K562 (cell line): ENCODE data around the gene RPL9. TPM values are rescaled to one million over a fixed set of nuclear protein-coding genes. Genes with fewer than 3 reads are reported as not detected.

Experiments used
- ATAC-seq: fragments of 200-7000 bp; cut with Tn5 transposase; 3 replicates; pipeline ENCODE4 v1.9.1; 2020; ENCODE audit warnings: moderate library complexity
- BruUV-seq: library from RNA; stranded (reverse); fragments of 400-500 nt; replicated peaks from 2 replicates; lab custom pipeline; 2021; lab: Mats Ljungman, UMichigan
- CTCF ChIA-PET: fragments of 300-600 bp; formaldehyde crosslinking; extraction: SDS; loops from one replicate; lab custom pipeline; 2021; ENCODE audit warnings: low intra/inter-chr PET ratio; lab: Yijun Ruan, JAX
- POLR2A ChIA-PET: fragments of 300-600, 350-650 bp; sonication (Branson Sonifier 250); formaldehyde crosslinking; extraction: SDS; loops from one replicate; lab custom pipeline; 2021; ENCODE audit warnings: antibody characterized with exemption, inconsistent platforms; lab: Yijun Ruan, JAX
- DNase-seq, 4 experiments: peaks; one replicate each; pipeline versions ENCODE4 v3.0.0 to v3.0.0-alpha.2; 2011 to 2018; ENCODE audit warnings: low spot score in 3 of 4, mixed read lengths in 3 of 4; ENCODE audit errors: extremely low read depth in 1 of 4
- FAIRE-seq: peaks from 2 replicates; lab custom pipeline; 2011; peaks lifted over from hg19 to GRCh38; lab: Jason Lieb, UNC
- H2AFZ ChIP-seq: 2 replicates; pipeline ENCODE4 v1.6.0; 2011; ENCODE audit warnings: low read depth, low read length, control low read depth, inconsistent platforms
- H3K27ac ChIP-seq: fragments of 200-600 bp; 3 replicates; pipeline ENCODE4 v1.8.0; 2011; ENCODE audit warnings: low read depth, mild to moderate bottlenecking, control low read depth, inconsistent platforms, low read length, moderate library complexity, mixed read lengths; ENCODE audit errors: extremely low read depth
- H3K27me3 ChIP-seq, 2 experiments: fragments of 300-600 bp in 1 of 2; 2 replicates in 1 of 2; 3 replicates in 1 of 2; pipeline versions ENCODE4 v1.6.0 to v1.8.0; 2011; ENCODE audit warnings: inconsistent platforms in 2 of 2, low read length in 2 of 2, mild to moderate bottlenecking in 1 of 2, mixed read lengths in 1 of 2, moderate library complexity in 1 of 2; ENCODE audit not compliant: control insufficient read depth in 2 of 2, insufficient read depth in 2 of 2
- H3K36me3 ChIP-seq: fragments of 300-600 bp; 3 replicates; pipeline ENCODE4 v1.8.0; 2011; ENCODE audit warnings: mild to moderate bottlenecking, low read length, inconsistent platforms; ENCODE audit not compliant: control insufficient read depth, insufficient read depth
- H3K4me1 ChIP-seq, 2 experiments: fragments of 200-600 bp in 1 of 2; replicated peaks in 1 of 2; 2 replicates in 1 of 2; 3 replicates in 1 of 2; pipeline versions ENCODE4 v1.5.1 to v1.8.0; 2011; ENCODE audit warnings: inconsistent platforms in 2 of 2, low read length in 2 of 2, mild to moderate bottlenecking in 1 of 2, mixed read lengths in 1 of 2, moderate library complexity in 1 of 2; ENCODE audit not compliant: control insufficient read depth in 2 of 2, insufficient read depth in 2 of 2
- H3K4me2 ChIP-seq: 2 replicates; pipeline ENCODE4 v1.6.1; 2011; ENCODE audit warnings: low read length, control low read depth, inconsistent platforms, mixed read lengths; ENCODE audit not compliant: insufficient read depth
- H3K4me3 ChIP-seq: fragments of 200-600 bp; sonication (generic), shearing (Covaris generic); 2 replicates; pipeline ENCODE4 v1.5.1; 2016; ENCODE audit warnings: control low read depth, inconsistent platforms
- H3K79me2 ChIP-seq: fragments of 200-600 bp; 3 replicates; pipeline ENCODE4 v1.8.0; 2011; ENCODE audit warnings: low read length, inconsistent platforms; ENCODE audit not compliant: control insufficient read depth, insufficient read depth
- H3K9ac ChIP-seq, 2 experiments: 2 replicates each; pipeline versions ENCODE4 v1.6.0 to v1.6.1; 2011; ENCODE audit warnings: low read depth in 2 of 2, low read length in 2 of 2, control low read depth in 1 of 2, inconsistent platforms in 1 of 2, mild to moderate bottlenecking in 1 of 2, mixed read lengths in 1 of 2; ENCODE audit not compliant: insufficient read depth in 1 of 2
- H3K9me1 ChIP-seq: one replicate; pipeline ENCODE4 v1.6.0; 2011; ENCODE audit warnings: inconsistent platforms, mild to moderate bottlenecking, low read length, moderate library complexity; ENCODE audit not compliant: control insufficient read depth, insufficient read depth
- H3K9me3 ChIP-seq: replicated peaks from 2 replicates; pipeline ENCODE4 v1.5.1; 2011; ENCODE audit warnings: low read depth, low read length, inconsistent platforms; ENCODE audit not compliant: control insufficient read depth, insufficient read depth
- H4K20me1 ChIP-seq: replicated peaks from 2 replicates; pipeline ENCODE4 v1.6.1; 2011; ENCODE audit warnings: low read length, inconsistent platforms, mixed read lengths; ENCODE audit not compliant: control insufficient read depth, insufficient read depth
- ADNP ChIP-seq: fragments of 200-800 bp; sonication (Bioruptor generic); IDR thresholded peaks from 2 replicates; pipeline ENCODE4 v1.6.1; 2016; ENCODE audit warnings: missing genetic modification characterization, missing compliant biosample characterization
- ATF7 ChIP-seq: fragments of 450-650 bp; IDR thresholded peaks from 2 replicates; pipeline ENCODE4 v1.7.1; 2014; ENCODE audit warnings: mild to moderate bottlenecking, moderate library complexity
- GTF2A2 ChIP-seq: IDR thresholded peaks from 2 replicates; pipeline ENCODE4 v1.6.1; 2016; ENCODE audit warnings: mild to moderate bottlenecking, missing genetic modification characterization, missing compliant biosample characterization
- MNT ChIP-seq, 2 experiments: fragments of 450-650 bp; conservative IDR thresholded peaks; 2 replicates each; pipeline ENCODE4 v1.6.1; 2017; ENCODE audit warnings: mild to moderate bottlenecking in 2 of 2, moderate library complexity in 2 of 2
- THRB ChIP-seq: fragments of 450-650 bp; formaldehyde crosslinking; conservative IDR thresholded peaks from 2 replicates; pipeline ENCODE4 v1.4.0; 2022; ENCODE audit warnings: mild to moderate bottlenecking, missing genetic modification characterization
- ZBTB9 ChIP-seq: fragments of 450-650 bp; formaldehyde crosslinking; IDR thresholded peaks from 2 replicates; pipeline ENCODE4 v1.4.0; 2020; ENCODE audit warnings: mild to moderate bottlenecking, moderate library complexity
- ZNF668 ChIP-seq: fragments of 250-450 bp; sonication (Bioruptor Pico); IDR thresholded peaks from 2 replicates; pipeline ENCODE4 v1.8.0; 2022; ENCODE audit warnings: mild to moderate bottlenecking, inconsistent platforms
- ZNF778 ChIP-seq: fragments of 450-650 bp; formaldehyde crosslinking; IDR thresholded peaks from 2 replicates; pipeline ENCODE4 v1.4.0; 2020; ENCODE audit warnings: mild to moderate bottlenecking, moderate library complexity
- WGBS: fragments of 100-300 bp; shearing (Covaris generic); methylation state at CpG from one replicate; pipeline ENCODE4 v1.1.6; 2016; ENCODE audit warnings: low coverage, mixed read lengths; ENCODE audit not compliant: insufficient coverage; ENCODE audit errors: missing lambda C conversion rate; 5-methylcytosine and 5-hydroxymethylcytosine counted together
- in situ Hi-C: fragments of 300-500 bp; cut with MboI; formaldehyde crosslinking; loops from 4 replicates; pipeline ENCODE4 v1.15.0; 2018; ENCODE audit warnings: inconsistent platforms, mixed read lengths
- intact Hi-C: fragments of 100-400 bp; cut with micrococcal nuclease; formaldehyde crosslinking; loops from 2 replicates; pipeline ENCODE4 v1.14.2; 2022
- polyA plus RNA-seq, 8 experiments: library from polyadenylated mRNA; depleted of rRNA in 4 of 8; stranded (reverse) in 5 of 8; unstranded in 3 of 8; fragments of >200 nt; fragmentation: Nextera tagmentation in 2 of 8; fragmentation: Illumina TruSeq in 1 of 8; extraction: Ambion mirVana in 2 of 8; extraction: Trizol in 1 of 8; gene quantifications; 2 replicates each; pipeline versions ENCODE4 v1.2.1 to v1.2.3, GENCODE V29; 2011 to 2014; ENCODE audit warnings: inconsistent platforms in 1 of 8, missing spikeins in 1 of 8
- total RNA-seq, 7 experiments: library from RNA; depleted of rRNA in 6 of 7; stranded (reverse); fragments of >200 nt in 6 of 7; fragmentation: Illumina TruSeq in 2 of 7; extraction: Trizol in 2 of 7; gene quantifications; 2 replicates each; pipeline versions ENCODE4 v1.2.1 to v1.2.3, GENCODE V29; 2011 to 2021; ENCODE audit warnings: low replicate concordance in 1 of 7

The RPL9 gene
- total and polyA plus RNA-seq, 9 of the 15 experiments (the other 6 are each of a cell fraction or from before 2014, with no cell fraction given): 1,925 to 5,178 (median 3,033) TPM

- Histone ChIP-seq H3K9me1 (no peaks in the 10 kb centered on the region), H3K27me3 (peaks cover 0 to 6% of the 10 kb centered on the region in 2 experiments; a peak in 2 of 5 replicates), H3K79me2 (no peaks in the 10 kb centered on the region), H3K4me2 (no peak overlapping the region), H3K9me3 (no peaks in the 10 kb centered on the region), H3K9ac (no peak overlapping the region), H2AFZ (no peak overlapping the region), H3K36me3 (no peaks in the 10 kb centered on the region), H4K20me1 (no peaks in the 10 kb centered on the region), H3K4me1 (peaks cover 0 to 3% of the 10 kb centered on the region in 2 experiments; a peak in 1 of 5 replicates), H3K27ac (no peak overlapping the region), H3K4me3 (no peak overlapping the region)
- no TSS peak for BruUV-seq
- TF ChIP-seq ZBTB9 (no peak), ATF7 (no peak), ADNP (no peak), MNT (conservative IDR thresholded peaks at IDR 0.05) (no peak), ZNF668 (CRISPR knock-in tag) (no peak), GTF2A2 (tag) (no peak), ZNF778 (CRISPR knock-in tag) (no peak), THRB (CRISPR knock-in tag) (no peak)
- POLR2A ChIA-PET: interaction anchor here (1.5 to 2.6 kb wide), 2 partner anchors 8 to 14 kb away, joined by 4 to 13 read pairs; no protein-coding TSS in a partner anchor
- in situ Hi-C loops (no loop called here), intact Hi-C loops (no loop called here)
- no peak for DNase-seq
- no peak for FAIRE-seq
- no peak for ATAC-seq
- WGBS: 20% methylated on average over 2 of the region's 2 CpGs
- CTCF ChIA-PET: no interaction called here
Observed at GRCh38 chr4:39441593-39441992, 17.1 kb downstream of the RPL9 start.
